B cell (primary cell): Measurements from ENCODE around the gene DTNA. TPM values are rescaled to one million over a fixed set of nuclear protein-coding genes. Genes with fewer than 3 reads are reported as not detected.

Source experiments
- ATAC-seq: fragments of 200-7000 bp; cut with Tn5 transposase; one replicate; pipeline ENCODE4 v1.10.0; 2021; ENCODE audit warnings: low read depth, mild to moderate bottlenecking, moderate number of reproducible peaks, moderate library complexity
- CTCF ChIA-PET: fragments of 350-600 bp; sonication (Branson Sonifier 250); formaldehyde crosslinking; loops from one replicate; lab custom pipeline; 2021; ENCODE audit warnings: antibody characterized with exemption, inconsistent platforms; lab: Charles Lee
- POLR2A ChIA-PET: fragments of 350-600 bp; sonication (Branson Sonifier 250); formaldehyde crosslinking; loops from one replicate; lab custom pipeline; 2021; ENCODE audit warnings: antibody characterized with exemption; lab: Charles Lee
- DNase-seq: peaks from one replicate; pipeline ENCODE4 v3.0.0; 2013
- H2AFZ ChIP-seq: 2 replicates; pipeline ENCODE4 v1.6.1; 2012; ENCODE audit warnings: mild to moderate bottlenecking, low read depth, low read length; ENCODE audit not compliant: insufficient read depth, poor library complexity, severe bottlenecking
- H3K27ac ChIP-seq, 2 donors: 1 replicate in 1 of 2; 2 replicates in 1 of 2; pipeline ENCODE4 v1.5.1; 2012 to 2013; ENCODE audit warnings: low read length in 2 of 2, mild to moderate bottlenecking in 2 of 2, moderate library complexity in 1 of 2
- H3K27me3 ChIP-seq, 4 experiments: fragments of 200-600 bp in 1 of 4; sonication (generic) in 1 of 4; replicated peaks in 1 of 4; 1 replicate in 2 of 4; 2 replicates in 2 of 4; pipeline versions ENCODE4 v1.6.1 to v1.7.0; 2013 to 2016; ENCODE audit warnings: low read length in 3 of 4, mild to moderate bottlenecking in 2 of 4, mixed read lengths in 1 of 4, moderate library complexity in 1 of 4; ENCODE audit not compliant: insufficient read depth in 4 of 4, control insufficient read depth in 3 of 4; ENCODE audit errors: control extremely low read depth in 1 of 4
- H3K36me3 ChIP-seq, 2 experiments: replicated peaks in 1 of 2; 1 replicate in 1 of 2; 2 replicates in 1 of 2; pipeline versions ENCODE4 v1.6.1 to v1.7.1; 2013; ENCODE audit warnings: low read length in 1 of 2; ENCODE audit not compliant: insufficient read depth in 2 of 2, control insufficient read depth in 1 of 2; ENCODE audit errors: control extremely low read depth in 1 of 2, extremely low read depth in 1 of 2
- H3K4me1 ChIP-seq, 2 donors: fragments of 200-600 bp in 1 of 2; sonication (generic) in 1 of 2; 1 replicate in 1 of 2; 2 replicates in 1 of 2; pipeline versions ENCODE4 v1.5.1 to v1.6.1; 2013 to 2017; ENCODE audit warnings: low read length in 2 of 2; ENCODE audit not compliant: control insufficient read depth in 2 of 2, insufficient read depth in 2 of 2
- H3K4me2 ChIP-seq: replicated peaks from 2 replicates; pipeline ENCODE3; 2012; ENCODE audit warnings: mild to moderate bottlenecking, low read depth, low read length; ENCODE audit not compliant: poor library complexity, severe bottlenecking
- H3K4me3 ChIP-seq, 5 experiments: fragments of 200-600 bp in 1 of 5; sonication (generic) in 1 of 5; 1 replicate in 3 of 5; 2 replicates in 2 of 5; pipeline versions ENCODE4 v1.5.1 to v1.7.0; 2011 to 2016; ENCODE audit warnings: low read length in 4 of 5, mild to moderate bottlenecking in 4 of 5, low read depth in 2 of 5, control low read depth in 1 of 5, moderate library complexity in 1 of 5; ENCODE audit not compliant: insufficient read depth in 1 of 5; ENCODE audit errors: control extremely low read depth in 1 of 5, extremely low read depth in 1 of 5
- H3K79me2 ChIP-seq: fragments of 200-600 bp; sonication (generic); one replicate; pipeline ENCODE4 v1.6.0; 2016; ENCODE audit warnings: low read length; ENCODE audit not compliant: control insufficient read depth, insufficient read depth
- H3K9ac ChIP-seq: fragments of 200-600 bp; sonication (generic); 2 replicates; pipeline ENCODE4 v1.6.1; 2017; ENCODE audit warnings: mild to moderate bottlenecking, low read length, moderate library complexity
- H3K9me3 ChIP-seq, 3 donors: one replicate each; pipeline versions ENCODE4 v1.6.1 to v1.7.1; 2013; ENCODE audit warnings: low read length in 2 of 3; ENCODE audit not compliant: control insufficient read depth in 2 of 3, insufficient read depth in 1 of 3; ENCODE audit errors: control extremely low read depth in 1 of 3
- H4K20me1 ChIP-seq: 2 replicates; pipeline ENCODE4 v1.6.0; 2012; ENCODE audit warnings: mild to moderate bottlenecking, low read length; ENCODE audit not compliant: insufficient read depth, control insufficient read depth, poor library complexity, severe bottlenecking
- H3K27ac Mint-ChIP-seq: one replicate; pipeline ENCODE4 v1.8.0; 2021; ENCODE audit warnings: mixed read lengths
- H3K27me3 Mint-ChIP-seq: one replicate; pipeline ENCODE4 v1.8.0; 2021; ENCODE audit warnings: mixed read lengths
- H3K4me1 Mint-ChIP-seq: one replicate; pipeline ENCODE4 v1.8.0; 2021; ENCODE audit warnings: mixed read lengths
- H3K4me3 Mint-ChIP-seq: one replicate; pipeline ENCODE4 v1.8.0; 2021; ENCODE audit warnings: mixed read lengths
- H3K9me3 Mint-ChIP-seq: one replicate; pipeline ENCODE4 v1.8.0; 2022; ENCODE audit warnings: mixed read lengths; ENCODE audit not compliant: insufficient read depth
- CTCF ChIP-seq: fragments of 200-600 bp; IDR thresholded peaks from one replicate; pipeline ENCODE4 v1.8.0; 2022; ENCODE audit warnings: antibody characterized with exemption, mild to moderate bottlenecking
- EZH2 ChIP-seq: IDR thresholded peaks from 2 replicates; pipeline ENCODE4 v1.6.1; 2012; ENCODE audit warnings: borderline replicate concordance, low read depth, mild to moderate bottlenecking, moderate library complexity, low read length; ENCODE audit not compliant: insufficient read depth, poor library complexity, severe bottlenecking
- WGBS: methylation state at CpG from one replicate; pipeline ENCODE4 v1.1.5; 2013; ENCODE audit warnings: missing lambda C conversion rate; ENCODE audit not compliant: insufficient coverage; 5-methylcytosine and 5-hydroxymethylcytosine counted together
- intact Hi-C: fragments of 100-400 bp; cut with micrococcal nuclease; formaldehyde crosslinking; loops from one replicate; pipeline ENCODE4 v1.10.0; 2022
- polyA plus RNA-seq: library from polyadenylated mRNA; depleted of rRNA; stranded (reverse); fragments of >200 nt; gene quantifications from 2 replicates; pipeline ENCODE4 v1.2.3, GENCODE V29; 2012
- total RNA-seq, 2 donors: library from RNA; stranded (reverse); fragments of 120-200 nt in 1 of 2; gene quantifications; 1 replicate in 1 of 2; 2 replicates in 1 of 2; pipeline versions ENCODE4 v1.2.3 to v1.2.4, GENCODE V29; 2013 to 2022

The DTNA gene
- total and polyA plus RNA-seq, 2 donors (not counting 1 experiment from before 2014, with no cell fraction given), result not detected

GRCh38 chr18:34696671-34697070 is 13.4 kb upstream of the DTNA start:
- no peaks in the 10 kb centered on the region for H3K9me3 Mint-ChIP-seq
- Histone ChIP-seq H3K27me3 (no peaks in the 10 kb centered on the region), H4K20me1 (no peaks in the 10 kb centered on the region), H2AFZ (no peak overlapping the region), H3K36me3 (no peaks in the 10 kb centered on the region), H3K9ac (no peak overlapping the region), H3K4me1 (no peaks in the 10 kb centered on the region), H3K9me3 (no peaks in the 10 kb centered on the region), H3K27ac (no peak overlapping the region), H3K4me3 (no peak overlapping the region), H3K79me2 (no peaks in the 10 kb centered on the region), H3K4me2 (no peak overlapping the region)
- no peak for TF ChIP-seq EZH2
- no peak for TF ChIP-seq CTCF
- CTCF ChIA-PET, result no interaction called here
- DNase-seq, result no peak
- POLR2A ChIA-PET, result no interaction called here
- H3K4me3 Mint-ChIP-seq, result no peak overlapping the region
- intact Hi-C loops, result no loop called here
- WGBS, result 86% methylated on average over 1 of the region's 2 CpGs
- H3K4me1 Mint-ChIP-seq, result no peaks in the 10 kb centered on the region
- ATAC-seq, result no peak
- H3K27ac Mint-ChIP-seq, result no peak overlapping the region
- no peaks in the 10 kb centered on the region for H3K27me3 Mint-ChIP-seq

- Mint-ChIP-seq H3K4me1 (no peaks in the 10 kb centered on the region), H3K9me3 (no peaks in the 10 kb centered on the region), H3K4me3 (no peak overlapping the region), H3K27ac (no peak overlapping the region), H3K27me3 (no peaks in the 10 kb centered on the region)
- H4K20me1 ChIP-seq, result no peaks in the 10 kb centered on the region
- peaks cover 0 to under 1% (median 0%) of the 10 kb centered on the region in 4 experiments for H3K27me3 ChIP-seq
- DNase-seq (no peak), ATAC-seq (no peak)
- no peaks in the 10 kb centered on the region for H3K36me3 ChIP-seq
- H3K4me3 ChIP-seq, result no peak overlapping the region
- H3K4me2 ChIP-seq, result no peak overlapping the region
- no peaks in the 10 kb centered on the region for H3K4me1 ChIP-seq
- no peak overlapping the region for H3K27ac ChIP-seq
- ChIA-PET CTCF (no interaction called here), POLR2A (no interaction called here)
- no peak overlapping the region for H2AFZ ChIP-seq
- H3K79me2 ChIP-seq, result no peaks in the 10 kb centered on the region
- no peaks in the 10 kb centered on the region for H3K9me3 ChIP-seq
- H3K9ac ChIP-seq, result no peak overlapping the region
- no CpG with 5 or more reads among the region's 1 CpG for WGBS
- no peak for TF ChIP-seq CTCF
- no peak for TF ChIP-seq EZH2
- intact Hi-C loops, result no loop called here
These were observed 12.9 kb upstream of the DTNA start for GRCh38 chr18:34697233-34697632.
